ENCODE measurements around the gene RAB6B. TPM values are rescaled to one million over a fixed set of nuclear protein-coding genes. Genes with fewer than 3 reads are reported as not detected.

RAB6B gene
- total and polyA plus RNA-seq, 4 donors: 1.8 to 5.1 (median 3.2) TPM

- Histone ChIP-seq H3K4me3 (no peak overlapping the region), H3K27me3 (ENCODE audit: control insufficient read depth in 3 of 3, insufficient read depth in 3 of 3, low read length in 2 of 3) (no peaks in the 10 kb centered on the region), H3K36me3 (ENCODE audit: control insufficient read depth in 4 of 4, insufficient read depth in 4 of 4, low read length in 4 of 4) (peaks cover 22 to 38% (median 30%) of the 10 kb centered on the region in 4 donors), H3K9ac (ENCODE audit: insufficient read depth in 1 of 2, low read length in 2 of 2) (no peak overlapping the region), H3K9me3 (ENCODE audit: control insufficient read depth in 4 of 4, insufficient read depth in 3 of 4, low read length in 3 of 4) (no peaks in the 10 kb centered on the region), H3K4me1 (ENCODE audit: control insufficient read depth in 5 of 5, insufficient read depth in 5 of 5, low read length in 5 of 5) (no peaks in the 10 kb centered on the region), H3K27ac (ENCODE audit: low read depth in 1 of 2, low read length in 1 of 2) (no peak overlapping the region)
- TF ChIP-seq, protein P1, sequence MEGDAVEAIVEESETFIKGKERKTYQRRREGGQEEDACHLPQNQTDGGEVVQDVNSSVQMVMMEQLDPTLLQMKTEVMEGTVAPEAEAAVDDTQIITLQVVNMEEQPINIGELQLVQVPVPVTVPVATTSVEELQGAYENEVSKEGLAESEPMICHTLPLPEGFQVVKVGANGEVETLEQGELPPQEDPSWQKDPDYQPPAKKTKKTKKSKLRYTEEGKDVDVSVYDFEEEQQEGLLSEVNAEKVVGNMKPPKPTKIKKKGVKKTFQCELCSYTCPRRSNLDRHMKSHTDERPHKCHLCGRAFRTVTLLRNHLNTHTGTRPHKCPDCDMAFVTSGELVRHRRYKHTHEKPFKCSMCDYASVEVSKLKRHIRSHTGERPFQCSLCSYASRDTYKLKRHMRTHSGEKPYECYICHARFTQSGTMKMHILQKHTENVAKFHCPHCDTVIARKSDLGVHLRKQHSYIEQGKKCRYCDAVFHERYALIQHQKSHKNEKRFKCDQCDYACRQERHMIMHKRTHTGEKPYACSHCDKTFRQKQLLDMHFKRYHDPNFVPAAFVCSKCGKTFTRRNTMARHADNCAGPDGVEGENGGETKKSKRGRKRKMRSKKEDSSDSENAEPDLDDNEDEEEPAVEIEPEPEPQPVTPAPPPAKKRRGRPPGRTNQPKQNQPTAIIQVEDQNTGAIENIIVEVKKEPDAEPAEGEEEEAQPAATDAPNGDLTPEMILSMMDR (IDR thresholded peaks at IDR 0.05; ENCODE audit: control extremely low read depth, extremely low read depth): no peak
- ATAC-seq (ENCODE audit: insufficient read depth, low FRiP score): no peak
- WGBS, 2 donors: 96 to 97% methylated on average over 2 of the region's 2 CpGs
- no peak for DNase-seq
Observed at GRCh38 chr3:133815386-133815785, 80.3 kb downstream of the RAB6B start.

GRCh38 chr3:133812872-133813271 lies 82.8 kb downstream of the RAB6B start:
- Histone ChIP-seq H3K36me3 (ENCODE audit: control insufficient read depth in 4 of 4, insufficient read depth in 4 of 4, low read length in 4 of 4) (peaks cover 15 to 31% (median 24%) of the 10 kb centered on the region in 4 donors), H3K4me1 (ENCODE audit: control insufficient read depth in 5 of 5, insufficient read depth in 5 of 5, low read length in 5 of 5) (no peaks in the 10 kb centered on the region), H3K27me3 (ENCODE audit: control insufficient read depth in 3 of 3, insufficient read depth in 3 of 3, low read length in 2 of 3) (no peaks in the 10 kb centered on the region), H3K27ac (ENCODE audit: low read depth in 1 of 2, low read length in 1 of 2) (no peak overlapping the region), H3K9me3 (ENCODE audit: control insufficient read depth in 4 of 4, insufficient read depth in 3 of 4, low read length in 3 of 4) (no peaks in the 10 kb centered on the region), H3K9ac (ENCODE audit: insufficient read depth in 1 of 2, low read length in 2 of 2) (no peak overlapping the region), H3K4me3 (no peak overlapping the region)
- TF ChIP-seq, protein P1 (IDR thresholded peaks at IDR 0.05; ENCODE audit: control extremely low read depth, extremely low read depth): no peak
- ATAC-seq (ENCODE audit: insufficient read depth, low FRiP score): no peak
- DNase-seq: no peak
- WGBS, 2 donors: 77 to 90% methylated on average over 1 of the region's 1 CpG

GRCh38 chr3:133805702-133806475 lies 89.8 kb downstream of the RAB6B start, which contains the start of gene SRPRB:
TSS of gene SRPRB (plus strand) at chr3:133805815. CDS start at chr3:133805849, 34 bp downstream.
- Histone ChIP-seq H3K4me1 (ENCODE audit: control insufficient read depth in 5 of 5, insufficient read depth in 5 of 5, low read length in 5 of 5) (peaks cover 0 to 9% (median 0%) of the 10 kb centered on the region in 5 donors), H3K27me3 (ENCODE audit: control insufficient read depth in 3 of 3, insufficient read depth in 3 of 3, low read length in 2 of 3) (no peaks in the 10 kb centered on the region), H3K36me3 (ENCODE audit: control insufficient read depth in 4 of 4, insufficient read depth in 4 of 4, low read length in 4 of 4) (peaks cover 1 to 13% (median 7%) of the 10 kb centered on the region in 4 donors), H3K4me3 (peak within 1 kb of the TSS; percentile 89), H3K9me3 (ENCODE audit: control insufficient read depth in 4 of 4, insufficient read depth in 3 of 4, low read length in 3 of 4) (no peaks in the 10 kb centered on the region), H3K9ac (ENCODE audit: insufficient read depth in 1 of 2, low read length in 2 of 2) (peak within 1 kb of the TSS; percentile 41 to 75), H3K27ac (ENCODE audit: low read depth in 1 of 2, low read length in 1 of 2) (peak within 1 kb of the TSS; percentile 64 to 82)
- DNase-seq: peak; percentile 93 to 96 (median 95)
- TF ChIP-seq, protein P1 (IDR thresholded peaks at IDR 0.05; ENCODE audit: control extremely low read depth, extremely low read depth): no peak
- ATAC-seq (ENCODE audit: insufficient read depth, low FRiP score): peak; percentile 99
- 1% methylated on average over 51 to 53 of the region's 53 CpGs for WGBS, 2 donors
